IMR-90 (cell line): ENCODE measurements around the gene PRAC1. TPM values are rescaled to one million over a fixed set of nuclear protein-coding genes. Genes with fewer than 3 reads are reported as not detected.

Experiments
- ATAC-seq: fragments of 200-7000 bp; cut with Tn5 transposase; 2 replicates; pipeline ENCODE4 v1.9.1; 2020; ENCODE audit warnings: low read depth, mild to moderate bottlenecking, moderate library complexity
- BruUV-seq: library from RNA; stranded (reverse); fragments of 400-500 nt; replicated peaks from 2 replicates; lab custom pipeline; 2021; lab: Mats Ljungman, UMichigan
- CTCF ChIA-PET: fragments of 300-600 bp; formaldehyde crosslinking; extraction: SDS; loops from one replicate; lab custom pipeline; 2021; ENCODE audit warnings: antibody characterized with exemption; lab: Yijun Ruan, JAX
- POLR2A ChIA-PET: fragments of 300-600 bp; sonication (Branson Sonifier 250); formaldehyde crosslinking; loops from one replicate; lab custom pipeline; 2022; ENCODE audit warnings: antibody characterized with exemption; ENCODE audit not compliant: unreplicated experiment; lab: Charles Lee
- DNase-seq: peaks from one replicate; pipeline ENCODE4 v3.0.0; 2013
- H2AFZ ChIP-seq: replicated peaks from 2 replicates; pipeline ENCODE3; 2013; ENCODE audit warnings: low read length, mild to moderate bottlenecking; ENCODE audit not compliant: poor library complexity
- H2AK5ac ChIP-seq: 2 replicates; pipeline ENCODE4 v1.6.1; 2013; ENCODE audit warnings: low read depth, low read length, inconsistent platforms
- H2AK9ac ChIP-seq: replicated peaks from 2 replicates; pipeline ENCODE3; 2013; ENCODE audit warnings: mild to moderate bottlenecking, low read depth, low read length, moderate library complexity; ENCODE audit not compliant: poor library complexity
- H2BK120ac ChIP-seq: 2 replicates; pipeline ENCODE4 v1.6.1; 2013; ENCODE audit warnings: low read depth, low read length, inconsistent platforms
- H2BK15ac ChIP-seq: 3 replicates; pipeline ENCODE4 v1.6.1; 2013; ENCODE audit warnings: low read depth, low read length, inconsistent platforms
- H2BK20ac ChIP-seq: 2 replicates; pipeline ENCODE4 v1.6.1; 2013; ENCODE audit warnings: low read depth, mild to moderate bottlenecking, inconsistent platforms, low read length, moderate library complexity
- H2BK5ac ChIP-seq: 2 replicates; pipeline ENCODE4 v1.6.1; 2013; ENCODE audit warnings: mild to moderate bottlenecking, low read depth, low read length, inconsistent platforms; ENCODE audit not compliant: poor library complexity, severe bottlenecking
- H3K14ac ChIP-seq: replicated peaks from 2 replicates; pipeline ENCODE4 v1.6.1; 2013; ENCODE audit warnings: low read depth, low read length, inconsistent platforms
- H3K18ac ChIP-seq: 2 replicates; pipeline ENCODE4 v1.6.1; 2013; ENCODE audit warnings: low read depth, low read length, control low read depth
- H3K23ac ChIP-seq: 2 replicates; pipeline ENCODE4 v1.6.1; 2013; ENCODE audit warnings: low read depth, low read length, inconsistent platforms
- H3K27ac ChIP-seq: 2 replicates; pipeline ENCODE4 v1.5.1; 2013; ENCODE audit warnings: mild to moderate bottlenecking, control low read depth, low read length; ENCODE audit not compliant: insufficient read depth
- H3K27me3 ChIP-seq: 2 replicates; pipeline ENCODE4 v1.6.1; 2013; ENCODE audit warnings: low read length; ENCODE audit not compliant: control insufficient read depth, insufficient read depth
- H3K36me3 ChIP-seq: 2 replicates; pipeline ENCODE4 v1.6.1; 2013; ENCODE audit warnings: low read length, mixed read lengths; ENCODE audit not compliant: control insufficient read depth, insufficient read depth
- H3K4ac ChIP-seq: 2 replicates; pipeline ENCODE4 v1.6.1; 2013; ENCODE audit warnings: low read depth, low read length, inconsistent platforms
- H3K4me1 ChIP-seq: 2 replicates; pipeline ENCODE4 v1.6.1; 2013; ENCODE audit warnings: low read length, mixed read lengths; ENCODE audit not compliant: control insufficient read depth, insufficient read depth
- H3K4me2 ChIP-seq: 2 replicates; pipeline ENCODE4 v1.6.1; 2013; ENCODE audit warnings: low read depth, mild to moderate bottlenecking, control low read depth, low read length, moderate library complexity
- H3K4me3 ChIP-seq: 2 replicates; pipeline ENCODE4 v1.5.1; 2013; ENCODE audit warnings: low read depth, mild to moderate bottlenecking, control low read depth, low read length, moderate library complexity; ENCODE audit not compliant: insufficient read depth
- H3K56ac ChIP-seq: 2 replicates; pipeline ENCODE4 v1.6.1; 2013; ENCODE audit warnings: low read length, inconsistent platforms; ENCODE audit not compliant: insufficient read depth; ENCODE audit errors: extremely low read depth
- H3K79me1 ChIP-seq, 2 experiments: 2 replicates each; pipeline ENCODE4 v1.6.1; 2013; ENCODE audit warnings: low read length in 2 of 2, inconsistent platforms in 1 of 2, low read depth in 1 of 2
- H3K9ac ChIP-seq: 2 replicates; pipeline ENCODE4 v1.6.1; 2013; ENCODE audit warnings: low read depth, low read length, control low read depth
- H3K9me1 ChIP-seq: 2 replicates; pipeline ENCODE4 v1.6.1; 2013; ENCODE audit warnings: low read length, inconsistent platforms; ENCODE audit not compliant: insufficient read depth
- H3K9me3 ChIP-seq: 2 replicates; pipeline ENCODE4 v1.6.1; 2013; ENCODE audit warnings: low read length; ENCODE audit not compliant: control insufficient read depth, insufficient read depth
- H4K20me1 ChIP-seq: 2 replicates; pipeline ENCODE4 v1.6.1; 2013; ENCODE audit warnings: low read length, inconsistent platforms; ENCODE audit not compliant: insufficient read depth
- H4K5ac ChIP-seq: 2 replicates; pipeline ENCODE4 v1.6.1; 2013; ENCODE audit warnings: mild to moderate bottlenecking, low read depth, low read length, control low read depth
- H4K8ac ChIP-seq, 2 experiments: 2 replicates each; pipeline ENCODE4 v1.6.1; 2013; ENCODE audit warnings: low read depth in 2 of 2, low read length in 2 of 2, control low read depth in 1 of 2, inconsistent platforms in 1 of 2
- H4K91ac ChIP-seq: 2 replicates; pipeline ENCODE4 v1.6.1; 2013; ENCODE audit warnings: low read depth, low read length, inconsistent platforms; ENCODE audit not compliant: insufficient read depth
- BHLHE40 ChIP-seq: fragments of 150-350 bp; IDR thresholded peaks from 2 replicates; pipeline ENCODE4 v1.6.1; 2016; ENCODE audit warnings: mild to moderate bottlenecking, low read depth, low read length
- CEBPB ChIP-seq: IDR thresholded peaks from 2 replicates; pipeline ENCODE4 v1.6.1; 2012; ENCODE audit warnings: low read depth, low read length, improper control_type of control experiment
- ELK1 ChIP-seq: fragments of 150-350 bp; IDR thresholded peaks from 2 replicates; pipeline ENCODE4 v1.6.1; 2016; ENCODE audit warnings: low read depth, mild to moderate bottlenecking, low read length, moderate library complexity, borderline replicate concordance
- MXI1 ChIP-seq: IDR thresholded peaks from 2 replicates; pipeline ENCODE4 v1.6.1; 2012; ENCODE audit warnings: low read depth, mild to moderate bottlenecking, low read length, moderate library complexity, borderline replicate concordance
- RCOR1 ChIP-seq: IDR thresholded peaks from 2 replicates; pipeline ENCODE4 v1.6.1; 2012; ENCODE audit warnings: mild to moderate bottlenecking, low read length, improper control_type of control experiment; ENCODE audit not compliant: insufficient replicate concordance
- SMC3 ChIP-seq: fragments of 150-350 bp; IDR thresholded peaks from 2 replicates; pipeline ENCODE4 v1.6.1; 2016; ENCODE audit warnings: low read depth, mild to moderate bottlenecking, antibody characterized with exemption, low read length, moderate library complexity
- WGBS, 2 experiments: methylation state at CpG; one replicate each; pipeline versions ENCODE4 v1.1.5 to v1.1.7; 2013; ENCODE audit warnings: missing lambda C conversion rate in 2 of 2; ENCODE audit not compliant: insufficient read length in 1 of 2; ENCODE audit errors: extremely low coverage in 2 of 2; 5-methylcytosine and 5-hydroxymethylcytosine counted together
- dilution Hi-C: fragments of 300-500 bp; cut with HindIII; formaldehyde crosslinking; loops from one replicate; pipeline ENCODE4 v1.14.3; 2018; ENCODE audit warnings: low sequenced_read_pairs; ENCODE audit not compliant: unreplicated experiment
- in situ Hi-C: fragments of 300-500 bp; cut with MboI; formaldehyde crosslinking; loops from 3 replicates; pipeline ENCODE4 v1.14.3; 2019; ENCODE audit warnings: low sequenced_read_pairs, inconsistent platforms, mixed read lengths
- intact Hi-C: fragments of 100-400 bp; cut with micrococcal nuclease; formaldehyde crosslinking; loops from 2 replicates; pipeline ENCODE4 v1.10.0; 2022
- polyA plus RNA-seq, 3 experiments: library from polyadenylated mRNA; depleted of rRNA; stranded (reverse); fragments of >200 nt; gene quantifications; 2 replicates each; pipeline ENCODE4 v1.2.3, GENCODE V29; 2012; ENCODE audit warnings: low replicate concordance in 1 of 3
- total RNA-seq: library from RNA; depleted of rRNA; stranded (reverse); fragments of >200 nt; gene quantifications from 2 replicates; pipeline ENCODE4 v1.2.3, GENCODE V29; 2012

The PRAC1 gene
- total and polyA plus RNA-seq, 2 of the 4 experiments (the other 2 are of a cell fraction), result not detected

- Histone ChIP-seq H3K14ac (no peak overlapping the region), H3K4me1 (no peaks in the 10 kb centered on the region), H2AFZ (no peak overlapping the region), H3K56ac (no peak overlapping the region), H3K18ac (no peak overlapping the region), H3K36me3 (no peaks in the 10 kb centered on the region), H4K8ac (no peak overlapping the region), H2AK9ac (no peak overlapping the region), H3K9ac (no peak overlapping the region), H3K4me2 (no peak overlapping the region), H3K9me3 (peaks cover 8% of the 10 kb centered on the region; the same call in 1 of the 2 replicates), H2BK15ac (no peak overlapping the region), H3K27ac (no peak overlapping the region), H4K20me1 (0 out of 2 replicates have a peak, but pooled peaks cover 19% of the 10 kb centered on the region), H3K27me3 (peaks cover 93% of the 10 kb centered on the region), H2BK20ac (no peak overlapping the region), H4K91ac (no peak overlapping the region), H2AK5ac (no peak overlapping the region), H2BK5ac (no peak overlapping the region), H3K23ac (no peak overlapping the region), H3K4ac (no peak overlapping the region), H3K9me1 (no peaks in the 10 kb centered on the region), H4K5ac (no peak overlapping the region), H3K79me1 (no peaks in the 10 kb centered on the region), H2BK120ac (no peak overlapping the region), H3K4me3 (no peak overlapping the region)
- WGBS, 2 experiments, result 20% methylated on average over 5 of the region's 20 CpGs; no CpG with 5 or more reads in 1 of the 2 experiments
- intact Hi-C loops, result loop anchor here (10.0 kb wide), 1 partner anchor 308 kb away; no protein-coding TSS in a partner anchor
- no peak for DNase-seq
- ChIA-PET POLR2A (no interaction called here), CTCF (interaction anchor here (1.1 to 1.9 kb wide), 2 partner anchors 65 to 153 kb away, joined by 3 to 8 read pairs; no protein-coding TSS in a partner anchor)
- no peak for TF ChIP-seq RCOR1
- TF ChIP-seq SMC3, result no peak
- no peak for TF ChIP-seq MXI1
- no peak for TF ChIP-seq BHLHE40
- no peak for TF ChIP-seq ELK1
- TF ChIP-seq CEBPB, result no peak
- BruUV-seq, result no TSS peak
- in situ Hi-C loops, result loop anchor here (5.0 to 10.0 kb wide), 3 partner anchors 76 to 308 kb away; no protein-coding TSS in a partner anchor
- ATAC-seq, result no peak
- dilution Hi-C loops, result no loop called here
Observed at GRCh38 chr17:48726114-48726915, 4.0 kb upstream of the PRAC1 start.
